Peyer's patch (tissue), 4 donors: ENCODE measurements around the gene RAD50.

Source experiments
- POLR2A ChIP-seq, 2 donors: fragments of 450-650 bp; IDR thresholded peaks; one replicate each; pipeline ENCODE4 v1.5.1; 2017; ENCODE audit warnings: antibody characterized with exemption in 2 of 2, mild to moderate bottlenecking in 2 of 2, moderate library complexity in 2 of 2
- TF ChIP-seq, protein P1 (sequence below), 6 experiments: fragments of 450-650 bp in 4 of 6; fragments of 200-600 bp in 2 of 6; sonication (generic) in 1 of 6; IDR thresholded peaks; one replicate each; pipeline ENCODE4 v1.5.1; 2017 to 2019; ENCODE audit warnings: antibody characterized with exemption in 6 of 6, mild to moderate bottlenecking in 3 of 6, moderate library complexity in 1 of 6

DNA sequence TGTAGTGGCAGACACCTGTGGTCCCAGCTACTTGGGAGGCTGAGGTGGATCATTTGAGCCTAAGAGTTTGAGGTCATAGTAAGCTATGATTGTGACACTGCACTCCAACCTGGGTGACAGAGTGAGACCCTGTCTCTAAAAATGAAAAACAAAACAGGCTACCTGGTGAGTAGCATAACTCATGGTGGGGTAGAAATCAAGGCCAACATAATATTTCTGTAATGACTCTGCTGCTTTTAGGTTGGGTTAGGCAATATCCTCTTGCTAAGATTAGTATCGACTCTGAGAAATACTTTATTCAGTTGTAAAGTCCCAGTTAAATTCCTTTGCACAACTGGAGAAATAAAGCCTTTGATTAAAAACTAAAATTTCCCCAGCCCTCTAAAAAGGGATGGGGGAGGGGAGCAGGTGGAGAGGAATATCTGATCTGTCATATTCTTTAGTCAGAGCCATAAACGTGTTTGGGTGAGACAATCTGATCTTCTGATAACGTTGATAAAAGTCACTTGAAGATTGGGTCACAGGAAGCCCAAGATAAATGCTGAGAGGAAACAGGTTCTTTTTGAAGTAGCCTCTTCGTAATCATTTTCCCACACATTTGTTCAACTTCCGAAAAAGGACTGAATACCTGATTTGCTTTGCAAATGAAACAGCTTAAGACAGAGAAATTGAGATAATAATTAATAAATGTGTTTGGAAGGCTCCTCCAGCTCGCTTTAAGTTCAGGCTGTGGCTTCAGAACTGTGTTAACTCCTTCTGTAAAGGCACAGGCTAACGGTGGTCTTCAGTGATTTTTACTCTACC lies 132.0 kb downstream of the RAD50 start:
- TF ChIP-seq, protein P1, sequence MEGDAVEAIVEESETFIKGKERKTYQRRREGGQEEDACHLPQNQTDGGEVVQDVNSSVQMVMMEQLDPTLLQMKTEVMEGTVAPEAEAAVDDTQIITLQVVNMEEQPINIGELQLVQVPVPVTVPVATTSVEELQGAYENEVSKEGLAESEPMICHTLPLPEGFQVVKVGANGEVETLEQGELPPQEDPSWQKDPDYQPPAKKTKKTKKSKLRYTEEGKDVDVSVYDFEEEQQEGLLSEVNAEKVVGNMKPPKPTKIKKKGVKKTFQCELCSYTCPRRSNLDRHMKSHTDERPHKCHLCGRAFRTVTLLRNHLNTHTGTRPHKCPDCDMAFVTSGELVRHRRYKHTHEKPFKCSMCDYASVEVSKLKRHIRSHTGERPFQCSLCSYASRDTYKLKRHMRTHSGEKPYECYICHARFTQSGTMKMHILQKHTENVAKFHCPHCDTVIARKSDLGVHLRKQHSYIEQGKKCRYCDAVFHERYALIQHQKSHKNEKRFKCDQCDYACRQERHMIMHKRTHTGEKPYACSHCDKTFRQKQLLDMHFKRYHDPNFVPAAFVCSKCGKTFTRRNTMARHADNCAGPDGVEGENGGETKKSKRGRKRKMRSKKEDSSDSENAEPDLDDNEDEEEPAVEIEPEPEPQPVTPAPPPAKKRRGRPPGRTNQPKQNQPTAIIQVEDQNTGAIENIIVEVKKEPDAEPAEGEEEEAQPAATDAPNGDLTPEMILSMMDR (IDR thresholded peaks at IDR 0.05) = no peak
- TF ChIP-seq POLR2A (IDR thresholded peaks at IDR 0.05) = no peak
